ENCODE measurements around the gene MBNL2. TPM values are rescaled to one million over a fixed set of nuclear protein-coding genes. Genes with fewer than 3 reads are reported as not detected.

The MBNL2 gene
- total and polyA plus RNA-seq, 2 experiments from 2014 or later: 0.55 to 3.2 TPM

GRCh38 chr13:97339988-97340749 lies 118.0 kb downstream of the MBNL2 start:
- Mint-ChIP-seq H3K27ac (no peak overlapping the region), H3K9me3 (no peaks in the 10 kb centered on the region), H3K4me1 (no peaks in the 10 kb centered on the region), H3K27me3 (ENCODE audit: insufficient read depth, low read depth, poor library complexity) (no peaks in the 10 kb centered on the region), H3K4me3 (no peak overlapping the region), H3K36me3 (ENCODE audit: low read depth) (no peaks in the 10 kb centered on the region)
- no peak for ATAC-seq
- Histone ChIP-seq H3K27ac (ENCODE audit: low read depth) (no peak overlapping the region), H4K20me1 (replicated peaks; ENCODE audit: insufficient read depth) (no peaks in the 10 kb centered on the region), H3F3A (replicated peaks; ENCODE audit: low read depth) (no peaks in the 10 kb centered on the region), H3K36me3 (ENCODE audit: insufficient read depth) (no peaks in the 10 kb centered on the region), H3K4me2 (no peak overlapping the region), H3K9me2 (ENCODE audit: insufficient read depth) (no peaks in the 10 kb centered on the region), H3K4me3 (no peak overlapping the region), H3K79me2 (replicated peaks; ENCODE audit: insufficient read depth) (no peaks in the 10 kb centered on the region), H2AFZ (no peak overlapping the region), H3K4me1 (ENCODE audit: insufficient read depth) (no peaks in the 10 kb centered on the region), H3K27me3 (ENCODE audit: insufficient read depth) (no peaks in the 10 kb centered on the region)
- TF ChIP-seq STAT1 (IDR thresholded peaks at IDR 0.05; ENCODE audit: unreplicated experiment): no peak
- TF ChIP-seq, protein P1, sequence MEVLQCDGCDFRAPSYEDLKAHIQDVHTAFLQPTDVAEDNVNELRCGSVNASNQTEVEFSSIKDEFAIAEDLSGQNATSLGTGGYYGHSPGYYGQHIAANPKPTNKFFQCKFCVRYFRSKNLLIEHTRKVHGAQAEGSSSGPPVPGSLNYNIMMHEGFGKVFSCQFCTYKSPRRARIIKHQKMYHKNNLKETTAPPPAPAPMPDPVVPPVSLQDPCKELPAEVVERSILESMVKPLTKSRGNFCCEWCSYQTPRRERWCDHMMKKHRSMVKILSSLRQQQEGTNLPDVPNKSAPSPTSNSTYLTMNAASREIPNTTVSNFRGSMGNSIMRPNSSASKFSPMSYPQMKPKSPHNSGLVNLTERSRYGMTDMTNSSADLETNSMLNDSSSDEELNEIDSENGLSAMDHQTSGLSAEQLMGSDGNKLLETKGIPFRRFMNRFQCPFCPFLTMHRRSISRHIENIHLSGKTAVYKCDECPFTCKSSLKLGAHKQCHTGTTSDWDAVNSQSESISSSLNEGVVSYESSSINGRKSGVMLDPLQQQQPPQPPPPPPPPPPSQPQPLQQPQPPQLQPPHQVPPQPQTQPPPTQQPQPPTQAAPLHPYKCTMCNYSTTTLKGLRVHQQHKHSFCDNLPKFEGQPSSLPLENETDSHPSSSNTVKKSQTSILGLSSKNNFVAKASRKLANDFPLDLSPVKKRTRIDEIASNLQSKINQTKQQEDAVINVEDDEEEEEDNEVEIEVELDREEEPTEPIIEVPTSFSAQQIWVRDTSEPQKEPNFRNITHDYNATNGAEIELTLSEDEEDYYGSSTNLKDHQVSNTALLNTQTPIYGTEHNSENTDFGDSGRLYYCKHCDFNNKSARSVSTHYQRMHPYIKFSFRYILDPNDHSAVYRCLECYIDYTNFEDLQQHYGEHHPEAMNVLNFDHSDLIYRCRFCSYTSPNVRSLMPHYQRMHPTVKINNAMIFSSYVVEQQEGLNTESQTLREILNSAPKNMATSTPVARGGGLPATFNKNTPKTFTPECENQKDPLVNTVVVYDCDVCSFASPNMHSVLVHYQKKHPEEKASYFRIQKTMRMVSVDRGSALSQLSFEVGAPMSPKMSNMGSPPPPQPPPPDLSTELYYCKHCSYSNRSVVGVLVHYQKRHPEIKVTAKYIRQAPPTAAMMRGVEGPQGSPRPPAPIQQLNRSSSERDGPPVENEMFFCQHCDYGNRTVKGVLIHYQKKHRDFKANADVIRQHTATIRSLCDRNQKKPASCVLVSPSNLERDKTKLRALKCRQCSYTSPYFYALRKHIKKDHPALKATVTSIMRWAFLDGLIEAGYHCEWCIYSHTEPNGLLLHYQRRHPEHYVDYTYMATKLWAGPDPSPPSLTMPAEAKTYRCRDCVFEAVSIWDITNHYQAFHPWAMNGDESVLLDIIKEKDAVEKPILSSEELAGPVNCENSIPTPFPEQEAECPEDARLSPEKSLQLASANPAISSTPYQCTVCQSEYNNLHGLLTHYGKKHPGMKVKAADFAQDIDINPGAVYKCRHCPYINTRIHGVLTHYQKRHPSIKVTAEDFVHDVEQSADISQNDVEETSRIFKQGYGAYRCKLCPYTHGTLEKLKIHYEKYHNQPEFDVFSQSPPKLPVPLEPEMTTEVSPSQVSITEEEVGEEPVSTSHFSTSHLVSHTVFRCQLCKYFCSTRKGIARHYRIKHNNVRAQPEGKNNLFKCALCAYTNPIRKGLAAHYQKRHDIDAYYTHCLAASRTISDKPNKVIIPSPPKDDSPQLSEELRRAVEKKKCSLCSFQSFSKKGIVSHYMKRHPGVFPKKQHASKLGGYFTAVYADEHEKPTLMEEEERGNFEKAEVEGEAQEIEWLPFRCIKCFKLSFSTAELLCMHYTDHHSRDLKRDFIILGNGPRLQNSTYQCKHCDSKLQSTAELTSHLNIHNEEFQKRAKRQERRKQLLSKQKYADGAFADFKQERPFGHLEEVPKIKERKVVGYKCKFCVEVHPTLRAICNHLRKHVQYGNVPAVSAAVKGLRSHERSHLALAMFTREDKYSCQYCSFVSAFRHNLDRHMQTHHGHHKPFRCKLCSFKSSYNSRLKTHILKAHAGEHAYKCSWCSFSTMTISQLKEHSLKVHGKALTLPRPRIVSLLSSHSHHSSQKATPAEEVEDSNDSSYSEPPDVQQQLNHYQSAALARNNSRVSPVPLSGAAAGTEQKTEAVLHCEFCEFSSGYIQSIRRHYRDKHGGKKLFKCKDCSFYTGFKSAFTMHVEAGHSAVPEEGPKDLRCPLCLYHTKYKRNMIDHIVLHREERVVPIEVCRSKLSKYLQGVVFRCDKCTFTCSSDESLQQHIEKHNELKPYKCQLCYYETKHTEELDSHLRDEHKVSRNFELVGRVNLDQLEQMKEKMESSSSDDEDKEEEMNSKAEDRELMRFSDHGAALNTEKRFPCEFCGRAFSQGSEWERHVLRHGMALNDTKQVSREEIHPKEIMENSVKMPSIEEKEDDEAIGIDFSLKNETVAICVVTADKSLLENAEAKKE (CRISPR knock-in tag; IDR thresholded peaks at IDR 0.05): no peak
- no peak for TF ChIP-seq JUNB (IDR thresholded peaks at IDR 0.05; ENCODE audit: unreplicated experiment)
- no peak for TF ChIP-seq ZNF114 (CRISPR knock-in tag; IDR thresholded peaks at IDR 0.05)
- no peak for TF ChIP-seq NANOG (IDR thresholded peaks at IDR 0.05; ENCODE audit: borderline replicate concordance)
- no peak for TF ChIP-seq CREB1 (CRISPR knock-in tag; IDR thresholded peaks at IDR 0.05; ENCODE audit: low read depth)
- TF ChIP-seq, protein P2, sequence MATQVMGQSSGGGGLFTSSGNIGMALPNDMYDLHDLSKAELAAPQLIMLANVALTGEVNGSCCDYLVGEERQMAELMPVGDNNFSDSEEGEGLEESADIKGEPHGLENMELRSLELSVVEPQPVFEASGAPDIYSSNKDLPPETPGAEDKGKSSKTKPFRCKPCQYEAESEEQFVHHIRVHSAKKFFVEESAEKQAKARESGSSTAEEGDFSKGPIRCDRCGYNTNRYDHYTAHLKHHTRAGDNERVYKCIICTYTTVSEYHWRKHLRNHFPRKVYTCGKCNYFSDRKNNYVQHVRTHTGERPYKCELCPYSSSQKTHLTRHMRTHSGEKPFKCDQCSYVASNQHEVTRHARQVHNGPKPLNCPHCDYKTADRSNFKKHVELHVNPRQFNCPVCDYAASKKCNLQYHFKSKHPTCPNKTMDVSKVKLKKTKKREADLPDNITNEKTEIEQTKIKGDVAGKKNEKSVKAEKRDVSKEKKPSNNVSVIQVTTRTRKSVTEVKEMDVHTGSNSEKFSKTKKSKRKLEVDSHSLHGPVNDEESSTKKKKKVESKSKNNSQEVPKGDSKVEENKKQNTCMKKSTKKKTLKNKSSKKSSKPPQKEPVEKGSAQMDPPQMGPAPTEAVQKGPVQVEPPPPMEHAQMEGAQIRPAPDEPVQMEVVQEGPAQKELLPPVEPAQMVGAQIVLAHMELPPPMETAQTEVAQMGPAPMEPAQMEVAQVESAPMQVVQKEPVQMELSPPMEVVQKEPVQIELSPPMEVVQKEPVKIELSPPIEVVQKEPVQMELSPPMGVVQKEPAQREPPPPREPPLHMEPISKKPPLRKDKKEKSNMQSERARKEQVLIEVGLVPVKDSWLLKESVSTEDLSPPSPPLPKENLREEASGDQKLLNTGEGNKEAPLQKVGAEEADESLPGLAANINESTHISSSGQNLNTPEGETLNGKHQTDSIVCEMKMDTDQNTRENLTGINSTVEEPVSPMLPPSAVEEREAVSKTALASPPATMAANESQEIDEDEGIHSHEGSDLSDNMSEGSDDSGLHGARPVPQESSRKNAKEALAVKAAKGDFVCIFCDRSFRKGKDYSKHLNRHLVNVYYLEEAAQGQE (IDR thresholded peaks at IDR 0.05; ENCODE audit: unreplicated experiment): no peak
- no peak for TF ChIP-seq EZH2phosphoT487 (IDR thresholded peaks at IDR 0.05; ENCODE audit: unreplicated experiment)
- TF ChIP-seq, protein P3, sequence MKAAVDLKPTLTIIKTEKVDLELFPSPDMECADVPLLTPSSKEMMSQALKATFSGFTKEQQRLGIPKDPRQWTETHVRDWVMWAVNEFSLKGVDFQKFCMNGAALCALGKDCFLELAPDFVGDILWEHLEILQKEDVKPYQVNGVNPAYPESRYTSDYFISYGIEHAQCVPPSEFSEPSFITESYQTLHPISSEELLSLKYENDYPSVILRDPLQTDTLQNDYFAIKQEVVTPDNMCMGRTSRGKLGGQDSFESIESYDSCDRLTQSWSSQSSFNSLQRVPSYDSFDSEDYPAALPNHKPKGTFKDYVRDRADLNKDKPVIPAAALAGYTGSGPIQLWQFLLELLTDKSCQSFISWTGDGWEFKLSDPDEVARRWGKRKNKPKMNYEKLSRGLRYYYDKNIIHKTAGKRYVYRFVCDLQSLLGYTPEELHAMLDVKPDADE (IDR thresholded peaks at IDR 0.05): no peak
- no peak for TF ChIP-seq ZNF331 (CRISPR knock-in tag; IDR thresholded peaks at IDR 0.05; ENCODE audit: low read depth)
- no peak for TF ChIP-seq POLR2AphosphoS5 (IDR thresholded peaks at IDR 0.05; ENCODE audit: low read depth)
- no peak for TF ChIP-seq EZH2 (IDR thresholded peaks at IDR 0.05; ENCODE audit: low read depth, unreplicated experiment)
- TF ChIP-seq CTCF (conservative IDR thresholded peaks at IDR 0.05; ENCODE audit: low read depth in 2 of 2): no peak
- DNase-seq (ENCODE audit: low spot score): no peak
